ENCODE measurements around the gene TMEM269. TPM values are rescaled to one million over a fixed set of nuclear protein-coding genes. Genes with fewer than 3 reads are reported as not detected.
A peak's percentile ranks its signal among the peaks of the same experiment; 100 is the strongest.

TMEM269 gene
- total and polyA plus RNA-seq, 2 donors (not counting 1 experiment from before 2014, with no cell fraction given), result 0.21 to 0.47 TPM

GRCh38 chr1:42841440-42842147 is 56.8 kb downstream of the TMEM269 start:
- intact Hi-C loops (cut with micrococcal nuclease), result no loop called here
- H3K9me3 Mint-ChIP-seq (ENCODE audit: insufficient read depth), result no peaks in the 10 kb centered on the region
- H3K27me3 Mint-ChIP-seq, result no peaks in the 10 kb centered on the region
- no peak overlapping the region for H3K27ac ChIP-seq (ENCODE audit: low read length in 2 of 2)
- no peaks in the 10 kb centered on the region for H3K36me3 ChIP-seq (replicated peaks in 1 of 2; ENCODE audit: control extremely low read depth in 1 of 2, control insufficient read depth in 1 of 2, extremely low read depth in 1 of 2, insufficient read depth in 2 of 2, low read length in 1 of 2)
- H3K9ac ChIP-seq (ENCODE audit: low read length), result no peak overlapping the region
- no peak overlapping the region for H3K4me3 ChIP-seq (ENCODE audit: control extremely low read depth in 1 of 5, extremely low read depth in 1 of 5, insufficient read depth in 1 of 5, low read depth in 2 of 5, low read length in 4 of 5)
- no peak overlapping the region for H3K27ac Mint-ChIP-seq
- H3K4me1 Mint-ChIP-seq, result peaks cover 23% of the 10 kb centered on the region
- H4K20me1 ChIP-seq (ENCODE audit: control insufficient read depth, insufficient read depth, low read length, poor library complexity, severe bottlenecking), result no peaks in the 10 kb centered on the region
- DNase-seq, result no peak
- ChIA-PET POLR2A (no interaction called here), CTCF (no interaction called here)
- peaks cover 1% of the 10 kb centered on the region for H3K79me2 ChIP-seq (ENCODE audit: control insufficient read depth, insufficient read depth, low read length)
- no peaks in the 10 kb centered on the region for H3K27me3 ChIP-seq (replicated peaks in 1 of 4; ENCODE audit: control extremely low read depth in 1 of 4, control insufficient read depth in 3 of 4, insufficient read depth in 4 of 4, low read length in 3 of 4)
- peaks cover 8 to 26% of the 10 kb centered on the region in 2 donors for H3K4me1 ChIP-seq (ENCODE audit: control insufficient read depth in 2 of 2, insufficient read depth in 2 of 2, low read length in 2 of 2)
- 95% methylated on average over 2 of the region's 2 CpGs for WGBS (ENCODE audit: insufficient coverage)
- TF ChIP-seq CTCF (IDR thresholded peaks at IDR 0.05) (no peak), EZH2 (IDR thresholded peaks at IDR 0.05; ENCODE audit: borderline replicate concordance, insufficient read depth, low read depth, low read length, poor library complexity, severe bottlenecking) (no peak)
- no peak overlapping the region for H3K4me3 Mint-ChIP-seq
- no peaks in the 10 kb centered on the region for H3K9me3 ChIP-seq (ENCODE audit: control extremely low read depth in 1 of 3, control insufficient read depth in 2 of 3, insufficient read depth in 1 of 3, low read length in 2 of 3)
- ATAC-seq (ENCODE audit: low read depth), result no peak
- no peak overlapping the region for H3K4me2 ChIP-seq (replicated peaks; ENCODE audit: low read depth, low read length, poor library complexity, severe bottlenecking)
- H2AFZ ChIP-seq (ENCODE audit: insufficient read depth, low read depth, low read length, poor library complexity, severe bottlenecking), result no peak overlapping the region

- peak overlapping the region; percentile 3 for H3K4me3 Mint-ChIP-seq
- no peaks in the 10 kb centered on the region for H3K9me3 Mint-ChIP-seq (ENCODE audit: insufficient read depth)
- ATAC-seq (ENCODE audit: low read depth) (no peak), DNase-seq (no peak)
- Histone ChIP-seq H3K9ac (ENCODE audit: low read length) (no peak overlapping the region), H4K20me1 (ENCODE audit: control insufficient read depth, insufficient read depth, low read length, poor library complexity, severe bottlenecking) (no peaks in the 10 kb centered on the region), H3K79me2 (ENCODE audit: control insufficient read depth, insufficient read depth, low read length) (peaks cover 9% of the 10 kb centered on the region), H2AFZ (ENCODE audit: insufficient read depth, low read depth, low read length, poor library complexity, severe bottlenecking) (no peak overlapping the region), H3K4me3 (ENCODE audit: control extremely low read depth in 1 of 5, extremely low read depth in 1 of 5, insufficient read depth in 1 of 5, low read depth in 2 of 5, low read length in 4 of 5) (no peak overlapping the region), H3K36me3 (replicated peaks in 1 of 2; ENCODE audit: control extremely low read depth in 1 of 2, control insufficient read depth in 1 of 2, extremely low read depth in 1 of 2, insufficient read depth in 2 of 2, low read length in 1 of 2) (no peaks in the 10 kb centered on the region), H3K9me3 (ENCODE audit: control extremely low read depth in 1 of 3, control insufficient read depth in 2 of 3, insufficient read depth in 1 of 3, low read length in 2 of 3) (no peaks in the 10 kb centered on the region), H3K27me3 (replicated peaks in 1 of 4; ENCODE audit: control extremely low read depth in 1 of 4, control insufficient read depth in 3 of 4, insufficient read depth in 4 of 4, low read length in 3 of 4) (no peaks in the 10 kb centered on the region), H3K27ac (ENCODE audit: low read length in 2 of 2) (no peak overlapping the region), H3K4me1 (ENCODE audit: control insufficient read depth in 2 of 2, insufficient read depth in 2 of 2, low read length in 2 of 2) (peaks cover 17 to 19% of the 10 kb centered on the region in 2 donors), H3K4me2 (replicated peaks; ENCODE audit: low read depth, low read length, poor library complexity, severe bottlenecking) (no peak overlapping the region)
- POLR2A ChIA-PET, result interaction anchor here (0.5 to 1.0 kb wide), 2 partner anchors 24 to 39 kb away, joined by 3 to 4 read pairs; no protein-coding TSS in a partner anchor
- CTCF ChIA-PET, result interaction anchor here (1.4 kb wide), 1 partner anchor 27 kb away, joined by 4 read pairs; the partner anchor contains the start of gene SVBP
- intact Hi-C loops (cut with micrococcal nuclease), result loop anchor here (5.0 kb wide), 3 partner anchors 78 to 807 kb away; partner anchors contain the start of gene CDC20
- no peak overlapping the region for H3K27ac Mint-ChIP-seq
- peaks cover 30% of the 10 kb centered on the region for H3K4me1 Mint-ChIP-seq
- no CpG with 5 or more reads among the region's 4 CpGs for WGBS (ENCODE audit: insufficient coverage)
- TF ChIP-seq EZH2 (IDR thresholded peaks at IDR 0.05; ENCODE audit: borderline replicate concordance, insufficient read depth, low read depth, low read length, poor library complexity, severe bottlenecking), result no peak
- TF ChIP-seq CTCF (IDR thresholded peaks at IDR 0.05), result no peak
- H3K27me3 Mint-ChIP-seq, result no peaks in the 10 kb centered on the region
Measured at GRCh38 chr1:42844592-42845140, 59.9 kb downstream of the TMEM269 start.

Measured in B cell (primary cell).